HL-60 (cell line): ENCODE data around the gene TRAPPC6A.
A peak's percentile ranks its signal among the peaks of the same experiment; 100 is the strongest.
"Not testable (repeated sequence)": the region's sequence is repeated elsewhere in the genome, so short reads cannot be mapped to it uniquely, and the experiment has no call there.

Experiments
- DNase-seq, 2 experiments: peaks; one replicate each; pipeline ENCODE4 v3.0.0-alpha.2; 2010 to 2020; ENCODE audit warnings: low read depth in 1 of 2, low spot score in 1 of 2
- H3K27ac ChIP-seq: fragments of 250-450 bp; sonication (Bioruptor Pico); replicated peaks from 2 replicates; pipeline ENCODE4 v1.5.1; 2020; ENCODE audit warnings: mild to moderate bottlenecking, moderate library complexity
- H3K27me3 ChIP-seq: fragments of 250-450 bp; sonication (Bioruptor Pico); 2 replicates; pipeline ENCODE4 v1.5.1; 2021; ENCODE audit warnings: mild to moderate bottlenecking, moderate library complexity; ENCODE audit not compliant: insufficient read depth, poor library complexity, severe bottlenecking
- H3K4me3 ChIP-seq: replicated peaks from 2 replicates; pipeline ENCODE4 v1.5.1; 2011; ENCODE audit warnings: mild to moderate bottlenecking, control low read depth, low read length; ENCODE audit not compliant: insufficient read depth
- GABPA ChIP-seq: IDR thresholded peaks from 2 replicates; pipeline ENCODE4 v1.6.1; 2012; ENCODE audit warnings: low read depth
- POLR2AphosphoS5 ChIP-seq: IDR thresholded peaks from 2 replicates; pipeline ENCODE4 v1.6.1; 2012; ENCODE audit warnings: low read depth
- SPI1 ChIP-seq: IDR thresholded peaks from 2 replicates; pipeline ENCODE4 v1.6.1; 2012; ENCODE audit warnings: low read depth, mild to moderate bottlenecking, borderline replicate concordance
- TF ChIP-seq, protein P1 (sequence below): IDR thresholded peaks from 2 replicates; pipeline ENCODE4 v1.6.1; 2012; ENCODE audit warnings: low read depth; ENCODE audit not compliant: insufficient replicate concordance
- TF ChIP-seq, protein P2 (sequence below): IDR thresholded peaks from one replicate; pipeline ENCODE4 v1.5.1; 2011; ENCODE audit warnings: low read length, control low read depth, inconsistent platforms; ENCODE audit not compliant: insufficient read depth

Gene TRAPPC6A

DNA sequence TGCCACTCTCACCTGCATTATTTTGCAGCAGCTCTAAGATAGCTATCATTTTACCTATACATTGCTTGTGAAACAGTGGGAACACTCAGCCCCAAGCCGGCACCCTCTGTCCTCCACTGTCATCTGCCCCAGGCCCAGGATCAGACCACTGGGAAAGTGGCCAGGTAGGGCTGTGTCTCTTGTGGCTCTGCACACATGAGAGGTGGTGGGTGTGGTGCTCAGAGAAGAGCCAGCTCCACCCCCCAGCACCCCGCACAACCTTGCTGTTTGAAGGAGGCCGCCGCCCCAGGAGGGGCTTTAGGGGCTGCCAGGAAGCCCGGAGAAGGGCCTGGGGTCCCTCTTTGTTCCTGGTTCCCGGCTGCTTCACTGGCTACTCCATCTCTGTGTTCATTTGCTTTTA, 58.5 kb downstream of the TRAPPC6A start:
- Histone ChIP-seq H3K27ac (no peak overlapping the region), H3K4me3 (no peak overlapping the region), H3K27me3 (no peaks in the 10 kb centered on the region)
- DNase-seq, result no peak
- TF ChIP-seq POLR2AphosphoS5 (no peak), SPI1 (no peak), GABPA (no peak)
- TF ChIP-seq, protein P1, sequence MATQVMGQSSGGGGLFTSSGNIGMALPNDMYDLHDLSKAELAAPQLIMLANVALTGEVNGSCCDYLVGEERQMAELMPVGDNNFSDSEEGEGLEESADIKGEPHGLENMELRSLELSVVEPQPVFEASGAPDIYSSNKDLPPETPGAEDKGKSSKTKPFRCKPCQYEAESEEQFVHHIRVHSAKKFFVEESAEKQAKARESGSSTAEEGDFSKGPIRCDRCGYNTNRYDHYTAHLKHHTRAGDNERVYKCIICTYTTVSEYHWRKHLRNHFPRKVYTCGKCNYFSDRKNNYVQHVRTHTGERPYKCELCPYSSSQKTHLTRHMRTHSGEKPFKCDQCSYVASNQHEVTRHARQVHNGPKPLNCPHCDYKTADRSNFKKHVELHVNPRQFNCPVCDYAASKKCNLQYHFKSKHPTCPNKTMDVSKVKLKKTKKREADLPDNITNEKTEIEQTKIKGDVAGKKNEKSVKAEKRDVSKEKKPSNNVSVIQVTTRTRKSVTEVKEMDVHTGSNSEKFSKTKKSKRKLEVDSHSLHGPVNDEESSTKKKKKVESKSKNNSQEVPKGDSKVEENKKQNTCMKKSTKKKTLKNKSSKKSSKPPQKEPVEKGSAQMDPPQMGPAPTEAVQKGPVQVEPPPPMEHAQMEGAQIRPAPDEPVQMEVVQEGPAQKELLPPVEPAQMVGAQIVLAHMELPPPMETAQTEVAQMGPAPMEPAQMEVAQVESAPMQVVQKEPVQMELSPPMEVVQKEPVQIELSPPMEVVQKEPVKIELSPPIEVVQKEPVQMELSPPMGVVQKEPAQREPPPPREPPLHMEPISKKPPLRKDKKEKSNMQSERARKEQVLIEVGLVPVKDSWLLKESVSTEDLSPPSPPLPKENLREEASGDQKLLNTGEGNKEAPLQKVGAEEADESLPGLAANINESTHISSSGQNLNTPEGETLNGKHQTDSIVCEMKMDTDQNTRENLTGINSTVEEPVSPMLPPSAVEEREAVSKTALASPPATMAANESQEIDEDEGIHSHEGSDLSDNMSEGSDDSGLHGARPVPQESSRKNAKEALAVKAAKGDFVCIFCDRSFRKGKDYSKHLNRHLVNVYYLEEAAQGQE, result no peak
- TF ChIP-seq, protein P2, sequence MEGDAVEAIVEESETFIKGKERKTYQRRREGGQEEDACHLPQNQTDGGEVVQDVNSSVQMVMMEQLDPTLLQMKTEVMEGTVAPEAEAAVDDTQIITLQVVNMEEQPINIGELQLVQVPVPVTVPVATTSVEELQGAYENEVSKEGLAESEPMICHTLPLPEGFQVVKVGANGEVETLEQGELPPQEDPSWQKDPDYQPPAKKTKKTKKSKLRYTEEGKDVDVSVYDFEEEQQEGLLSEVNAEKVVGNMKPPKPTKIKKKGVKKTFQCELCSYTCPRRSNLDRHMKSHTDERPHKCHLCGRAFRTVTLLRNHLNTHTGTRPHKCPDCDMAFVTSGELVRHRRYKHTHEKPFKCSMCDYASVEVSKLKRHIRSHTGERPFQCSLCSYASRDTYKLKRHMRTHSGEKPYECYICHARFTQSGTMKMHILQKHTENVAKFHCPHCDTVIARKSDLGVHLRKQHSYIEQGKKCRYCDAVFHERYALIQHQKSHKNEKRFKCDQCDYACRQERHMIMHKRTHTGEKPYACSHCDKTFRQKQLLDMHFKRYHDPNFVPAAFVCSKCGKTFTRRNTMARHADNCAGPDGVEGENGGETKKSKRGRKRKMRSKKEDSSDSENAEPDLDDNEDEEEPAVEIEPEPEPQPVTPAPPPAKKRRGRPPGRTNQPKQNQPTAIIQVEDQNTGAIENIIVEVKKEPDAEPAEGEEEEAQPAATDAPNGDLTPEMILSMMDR, result no peak

DNA sequence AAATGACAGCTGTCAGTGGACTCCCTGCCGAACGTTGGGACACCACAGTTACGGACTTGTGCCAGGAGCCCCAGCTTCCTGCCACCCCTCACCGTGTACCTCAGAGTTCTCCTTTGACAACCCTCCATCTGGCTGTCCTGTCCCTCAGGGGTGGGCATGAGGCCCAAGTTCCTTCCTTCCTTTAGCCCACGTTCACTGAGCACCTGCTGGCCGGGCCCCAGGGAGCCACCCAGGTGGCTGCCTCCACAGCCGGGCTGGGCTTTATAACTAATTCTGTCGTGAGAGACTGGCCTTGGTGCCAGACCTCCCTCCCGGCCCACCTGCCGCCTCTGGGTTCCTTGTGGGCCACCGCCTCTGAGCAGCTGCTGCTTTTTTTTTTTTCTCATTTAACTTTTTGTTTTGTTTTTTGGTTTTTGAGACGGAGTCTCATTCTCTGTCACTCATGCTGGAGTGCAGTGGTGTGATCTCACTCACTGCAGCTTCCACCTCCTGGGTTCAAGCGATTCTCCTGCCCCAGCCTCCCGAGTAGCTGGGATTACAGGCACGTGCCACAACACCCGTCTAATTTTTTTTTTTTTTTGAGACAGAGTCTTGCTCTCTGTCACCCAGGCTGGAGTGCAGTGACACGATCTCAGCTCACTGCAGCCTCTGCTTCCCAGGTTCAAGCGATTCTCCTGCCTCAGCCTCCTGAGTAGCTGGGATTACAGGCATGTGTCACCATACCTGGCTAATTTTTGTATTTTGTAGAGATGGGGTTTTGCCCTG, 59.3 kb downstream of the TRAPPC6A start:
- peak; percentile 75 for TF ChIP-seq POLR2AphosphoS5
- DNase-seq, result peak in 1 of 2 experiments; percentile 38
- H3K27me3 ChIP-seq, H3K4me3 ChIP-seq, H3K27ac ChIP-seq: not testable (repeated sequence)

DNA sequence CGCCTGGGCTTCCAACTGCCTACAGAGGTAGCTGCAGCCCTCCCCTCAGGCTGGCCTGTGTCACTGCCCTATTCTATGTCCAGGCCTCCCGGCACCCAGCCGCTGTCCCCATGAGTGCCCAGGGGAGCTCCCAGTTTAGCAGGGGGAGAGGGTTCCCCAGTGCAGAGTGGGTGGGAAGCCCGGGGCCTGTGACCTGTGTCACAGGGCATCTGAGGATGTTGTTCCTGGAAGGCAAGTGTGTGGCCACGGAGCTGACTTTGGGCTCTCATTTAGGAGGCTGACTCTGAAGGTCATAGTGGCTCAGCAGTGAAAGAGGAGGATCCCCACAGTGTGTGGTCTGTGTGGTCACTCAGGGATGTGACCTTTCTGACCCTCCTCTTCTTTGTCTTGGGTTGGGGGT, 59.9 kb downstream of the TRAPPC6A start:
- Histone ChIP-seq H3K27me3 (no peaks in the 10 kb centered on the region), H3K4me3 (no peak overlapping the region), H3K27ac (peak overlapping the region; percentile 78)
- TF ChIP-seq POLR2AphosphoS5 (no peak), GABPA (no peak), SPI1 (no peak)
- TF ChIP-seq, protein P2, result no peak
- TF ChIP-seq, protein P1, result no peak
- DNase-seq, result no peak

DNA sequence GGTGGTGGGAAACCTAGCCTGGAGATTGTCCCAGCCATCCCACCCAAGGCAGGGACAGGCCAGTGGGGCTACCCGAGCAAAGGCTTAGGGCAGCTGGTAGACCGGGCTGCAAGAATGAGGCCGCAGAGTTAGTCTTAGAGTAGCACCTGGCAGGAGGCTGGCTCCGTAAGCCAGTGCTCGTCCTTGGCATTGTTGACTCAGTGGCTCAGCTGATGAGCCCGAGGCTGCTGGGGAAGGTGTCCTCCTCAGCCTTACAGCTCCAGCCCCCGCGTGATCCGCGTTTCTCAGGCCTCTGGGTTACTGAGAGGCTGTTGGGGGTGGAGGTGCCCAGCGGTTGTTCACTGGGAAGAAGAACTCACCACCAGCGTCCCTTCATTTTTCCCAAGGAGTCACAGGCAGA, 60.4 kb downstream of the TRAPPC6A start:
- peak overlapping the region; percentile 78 for H3K27ac ChIP-seq
- no peak for TF ChIP-seq POLR2AphosphoS5
- no peak for TF ChIP-seq GABPA
- TF ChIP-seq, protein P1, result no peak
- TF ChIP-seq, protein P2, result no peak
- no peak for TF ChIP-seq SPI1
- DNase-seq, result no peak

More for the DNA sequence above, 60.4 kb downstream of the TRAPPC6A start:
- Histone ChIP-seq H3K4me3 (no peak overlapping the region), H3K27me3 (no peaks in the 10 kb centered on the region)
